ENCODE results near the gene G3BP1. TPM values are rescaled to one million over a fixed set of nuclear protein-coding genes. Genes with fewer than 3 reads are reported as not detected.
"Not testable (repeated sequence)": the region's sequence is repeated elsewhere in the genome, so short reads cannot be mapped to it uniquely, and the experiment has no call there.

The G3BP1 gene
- 340 and 348 TPM in 2 replicates for total RNA-seq

DNA sequence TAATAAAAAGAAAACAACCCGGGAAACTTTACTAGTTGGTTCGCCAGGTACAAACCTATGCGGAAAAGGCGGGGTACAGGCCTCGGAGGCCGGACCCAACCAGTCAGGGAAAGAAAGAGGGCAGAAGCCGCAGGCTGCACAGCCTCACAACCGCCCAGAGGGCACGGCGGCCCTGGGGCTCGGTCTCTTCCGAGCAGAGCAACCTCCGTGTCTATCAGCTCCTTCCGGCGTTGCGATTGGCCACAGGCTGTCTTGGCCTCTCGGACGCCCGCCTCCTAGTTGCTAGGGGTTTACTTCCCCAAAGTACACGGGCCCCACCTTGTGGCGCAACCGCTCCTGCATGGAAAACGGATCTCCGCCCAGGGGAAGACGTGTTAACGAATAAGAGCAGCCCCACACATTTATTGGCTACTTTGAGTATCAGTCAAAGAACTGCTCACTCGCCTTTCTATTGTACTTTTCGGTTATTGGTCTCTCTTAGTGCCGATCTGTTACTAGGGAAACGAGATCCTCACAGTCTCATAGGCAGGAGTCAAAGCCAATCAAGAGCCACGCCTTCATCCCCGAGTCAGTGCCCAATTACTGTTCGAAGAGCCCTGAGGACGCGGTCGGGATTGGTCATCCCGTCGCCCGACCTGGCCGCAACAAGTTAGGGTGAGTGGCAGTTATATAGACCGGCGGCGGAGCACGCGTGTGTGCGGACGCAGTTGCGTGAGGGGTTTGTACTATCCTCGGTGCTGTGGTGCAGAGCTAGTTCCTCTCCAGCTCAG, at the start of gene G3BP1:
Gene G3BP1 (plus strand): TSS at position 696 of the 770 bp plus-strand sequence. CDS start 14,667 bp downstream, outside the sequence.
- peaks cover 37% of the 10 kb centered on the region for H3K4me1 Mint-ChIP-seq (ENCODE audit: low read depth)
- no peaks in the 10 kb centered on the region for H3K9me3 Mint-ChIP-seq
- intact Hi-C loops (cut with micrococcal nuclease) = loop anchor here (1.0 to 10.0 kb wide), 16 partner anchors 13 to 1769 kb away; partner anchors contain the start of genes ATOX1, DCTN4, GM2A and HMGXB3
- peaks cover 20% of the 10 kb centered on the region for H3K36me3 Mint-ChIP-seq (ENCODE audit: low read depth)
- peak; percentile 99 for DNase-seq (ENCODE audit: low spot score)
- peak within 1 kb of the TSS; percentile 88 for H3K4me3 Mint-ChIP-seq
- no peaks in the 10 kb centered on the region for H3K27me3 Mint-ChIP-seq (ENCODE audit: insufficient read depth)
- peak within 1 kb of the TSS; percentile 67 for H3K27ac Mint-ChIP-seq

DNA sequence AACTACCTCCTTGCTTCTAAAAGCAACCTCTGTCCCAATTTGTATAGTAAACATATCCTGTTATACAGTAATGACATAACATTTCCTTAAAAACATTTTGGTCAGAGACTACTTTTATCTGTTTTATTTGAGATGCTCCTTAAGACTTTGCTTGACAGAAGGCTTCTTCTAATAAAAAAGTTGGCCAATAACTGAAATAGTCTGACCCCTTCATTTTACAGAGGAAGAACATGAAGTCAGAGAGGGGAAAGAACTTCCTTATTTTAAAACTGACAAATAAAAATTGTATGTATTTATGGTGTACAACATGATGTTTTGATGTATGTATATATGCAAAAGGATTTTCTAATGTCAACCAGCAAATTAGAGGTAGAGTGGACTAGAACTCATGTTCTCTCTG, 49.2 kb upstream of the G3BP1 start:
- H3K4me3 Mint-ChIP-seq = no peak overlapping the region
- H3K4me1 Mint-ChIP-seq (ENCODE audit: low read depth) = peaks cover 15% of the 10 kb centered on the region
- H3K27me3 Mint-ChIP-seq (ENCODE audit: insufficient read depth) = no peaks in the 10 kb centered on the region
- no peak overlapping the region for H3K27ac Mint-ChIP-seq
- DNase-seq (ENCODE audit: low spot score) = no peak
- no peaks in the 10 kb centered on the region for H3K36me3 Mint-ChIP-seq (ENCODE audit: low read depth)
- intact Hi-C loops (cut with micrococcal nuclease) = no loop called here
- H3K9me3 Mint-ChIP-seq = no peaks in the 10 kb centered on the region

DNA sequence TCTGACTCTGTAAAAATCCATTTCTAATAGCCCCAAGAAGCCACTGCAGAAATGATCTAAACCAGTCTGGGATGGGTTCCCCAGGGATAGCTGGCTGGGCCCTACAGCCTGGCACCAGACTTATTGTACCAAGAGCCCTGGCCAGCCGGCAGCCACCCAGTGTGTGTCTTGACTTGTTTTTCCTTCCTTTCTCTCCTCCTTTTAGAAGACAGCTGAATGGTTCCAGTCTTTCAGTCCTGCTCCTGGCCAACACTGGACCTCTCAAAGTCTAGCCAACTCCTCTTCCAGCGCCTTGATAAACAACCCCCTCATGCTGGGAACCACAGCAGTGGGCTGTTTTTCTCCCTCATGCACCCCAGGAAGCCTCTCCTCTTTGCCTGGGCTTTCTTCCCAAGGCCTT, 47.4 kb upstream of the G3BP1 start:
- intact Hi-C loops (cut with micrococcal nuclease) = no loop called here
- Mint-ChIP-seq H3K27me3 (ENCODE audit: insufficient read depth) (no peaks in the 10 kb centered on the region), H3K27ac (no peak overlapping the region), H3K9me3 (peaks cover 3% of the 10 kb centered on the region), H3K4me3 (no peak overlapping the region), H3K36me3 (ENCODE audit: low read depth) (peaks cover 8% of the 10 kb centered on the region), H3K4me1 (ENCODE audit: low read depth) (peaks cover 18% of the 10 kb centered on the region)
- no peak for DNase-seq (ENCODE audit: low spot score)

DNA sequence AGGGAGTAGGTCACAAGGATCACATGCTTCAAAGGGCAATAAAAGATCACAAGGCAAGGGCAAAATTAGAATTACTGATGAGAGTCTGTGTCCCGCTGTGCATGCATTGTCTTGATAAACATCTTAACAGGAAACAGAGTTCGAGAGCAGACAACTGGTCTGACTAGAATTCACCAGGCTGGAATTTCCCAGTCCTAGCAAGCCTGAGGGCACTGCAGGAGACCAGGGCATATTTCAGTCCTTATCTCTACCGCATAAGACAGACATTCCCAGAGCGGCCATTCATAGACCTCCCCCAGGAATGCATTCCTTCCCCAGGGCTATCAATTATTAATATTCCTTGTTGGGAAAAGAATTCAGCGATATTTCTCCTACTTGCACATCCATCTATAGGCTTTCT, 42.2 kb upstream of the G3BP1 start:
- DNase-seq (ENCODE audit: low spot score); H3K27me3 Mint-ChIP-seq (ENCODE audit: insufficient read depth); H3K4me3 Mint-ChIP-seq; H3K27ac Mint-ChIP-seq; intact Hi-C loops (cut with micrococcal nuclease): not testable (repeated sequence)
- peaks cover 24% of the 10 kb centered on the region for H3K36me3 Mint-ChIP-seq (ENCODE audit: low read depth)
- peaks cover 10% of the 10 kb centered on the region for H3K4me1 Mint-ChIP-seq (ENCODE audit: low read depth)
- peaks cover 10% of the 10 kb centered on the region for H3K9me3 Mint-ChIP-seq

DNA sequence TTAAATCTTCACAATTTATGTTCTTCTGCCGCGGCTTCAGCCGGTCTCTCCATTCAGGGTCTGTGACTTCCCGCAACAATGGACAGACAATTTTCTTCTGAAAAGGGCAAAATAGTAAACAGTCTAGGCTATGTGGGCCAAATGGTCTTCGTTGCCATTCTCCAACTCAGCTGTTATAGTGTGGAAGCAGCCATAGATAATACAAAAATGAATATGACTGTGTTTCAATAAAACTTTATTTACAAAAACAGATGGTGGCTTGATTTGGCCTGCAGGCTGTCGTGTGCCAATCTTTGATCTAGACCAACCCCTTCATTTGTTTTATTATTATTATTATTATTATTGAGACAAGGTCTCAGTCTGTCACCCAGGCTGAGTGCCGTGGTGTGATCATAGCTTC, 41.4 kb upstream of the G3BP1 start:
- no peak for DNase-seq (ENCODE audit: low spot score)
- intact Hi-C loops (cut with micrococcal nuclease) = no loop called here
- Mint-ChIP-seq H3K27ac (no peak overlapping the region), H3K9me3 (peaks cover 10% of the 10 kb centered on the region), H3K36me3 (ENCODE audit: low read depth) (peaks cover 24% of the 10 kb centered on the region), H3K4me1 (ENCODE audit: low read depth) (peaks cover 10% of the 10 kb centered on the region), H3K4me3 (no peak overlapping the region), H3K27me3 (ENCODE audit: insufficient read depth) (no peaks in the 10 kb centered on the region)

DNA sequence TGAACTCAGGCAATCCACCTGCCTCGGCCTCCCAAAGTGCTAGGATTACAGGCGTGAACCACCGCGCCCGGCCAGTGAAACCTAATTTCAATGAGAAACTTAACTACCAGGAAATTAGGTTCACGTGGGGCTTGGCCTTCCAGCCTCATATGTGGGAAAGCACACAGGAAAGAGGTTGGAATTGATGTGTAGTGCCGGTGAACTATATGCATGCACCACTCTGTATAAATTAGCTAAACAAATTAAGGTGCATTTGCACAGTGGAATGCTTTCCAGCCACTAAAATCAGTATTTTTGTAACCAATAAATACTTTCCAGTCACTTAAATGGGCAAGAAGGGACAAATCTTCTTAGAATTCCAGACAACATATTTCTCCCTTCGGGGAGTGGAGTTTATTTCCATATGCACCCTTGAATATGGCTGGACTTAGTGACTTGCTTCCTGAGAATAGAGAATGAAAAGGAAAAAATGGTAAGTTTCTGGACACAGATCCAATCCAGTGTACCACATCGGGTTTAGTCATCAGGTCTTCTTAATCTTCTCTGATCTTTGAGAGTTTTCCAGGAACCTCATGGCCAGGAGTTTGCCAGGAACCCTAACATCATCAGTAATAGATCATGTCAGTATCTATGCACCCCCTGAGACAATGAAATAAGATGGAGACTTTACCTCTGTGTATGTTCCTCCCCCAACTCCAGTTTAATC, 38.2 kb upstream of the G3BP1 start:
- peaks cover 10% of the 10 kb centered on the region for H3K4me1 Mint-ChIP-seq (ENCODE audit: low read depth)
- H3K36me3 Mint-ChIP-seq (ENCODE audit: low read depth) = peaks cover 21% of the 10 kb centered on the region
- H3K27me3 Mint-ChIP-seq (ENCODE audit: insufficient read depth) = no peaks in the 10 kb centered on the region
- intact Hi-C loops (cut with micrococcal nuclease) = no loop called here
- DNase-seq (ENCODE audit: low spot score) = no peak
- no peak overlapping the region for H3K27ac Mint-ChIP-seq
- no peak overlapping the region for H3K4me3 Mint-ChIP-seq
- H3K9me3 Mint-ChIP-seq = peaks cover 10% of the 10 kb centered on the region

DNA sequence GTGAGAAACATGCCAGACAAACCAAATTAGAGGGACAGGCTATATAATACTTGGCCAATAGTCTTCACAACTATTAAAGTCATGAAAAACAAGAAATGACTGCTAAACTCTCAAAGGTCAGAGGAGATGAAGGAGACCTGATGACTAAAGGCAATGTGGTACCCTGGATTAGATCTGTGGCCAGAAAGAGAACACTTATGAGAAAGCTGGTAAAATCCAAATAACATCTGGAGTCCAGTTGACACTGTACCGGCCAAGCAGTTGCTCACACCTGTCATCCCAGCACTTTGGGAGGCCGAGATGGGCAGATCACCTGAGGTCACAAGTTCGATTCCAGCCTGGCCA, 37.7 kb upstream of the G3BP1 start:
- Mint-ChIP-seq H3K4me1 (ENCODE audit: low read depth) (peaks cover 10% of the 10 kb centered on the region), H3K36me3 (ENCODE audit: low read depth) (peaks cover 22% of the 10 kb centered on the region), H3K27me3 (ENCODE audit: insufficient read depth) (no peaks in the 10 kb centered on the region), H3K27ac (no peak overlapping the region), H3K4me3 (no peak overlapping the region), H3K9me3 (peaks cover 10% of the 10 kb centered on the region)
- DNase-seq (ENCODE audit: low spot score) = no peak
- intact Hi-C loops (cut with micrococcal nuclease) = no loop called here

DNA sequence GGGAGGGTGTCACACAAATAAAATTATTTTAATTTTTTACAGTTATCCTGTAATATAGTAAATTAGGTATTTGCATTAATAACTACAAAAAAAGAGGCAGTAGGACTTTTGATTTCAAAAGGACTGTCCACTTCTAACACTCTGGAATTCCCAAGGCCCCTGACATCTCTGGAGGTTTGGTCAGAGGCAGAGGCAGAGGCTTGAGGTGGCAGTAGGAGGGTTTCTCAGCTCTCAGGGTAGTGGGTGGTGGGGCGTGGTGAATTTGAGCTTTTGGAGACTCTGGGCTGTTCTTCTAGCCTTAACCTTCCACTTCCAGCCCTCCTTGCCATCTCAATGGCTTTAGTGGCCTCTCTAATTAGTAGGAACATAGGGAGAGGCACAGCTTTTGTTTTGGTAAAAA, 36.1 kb upstream of the G3BP1 start:
- intact Hi-C loops (cut with micrococcal nuclease) = no loop called here
- no peak overlapping the region for H3K27ac Mint-ChIP-seq
- peaks cover 13% of the 10 kb centered on the region for H3K36me3 Mint-ChIP-seq (ENCODE audit: low read depth)
- H3K4me1 Mint-ChIP-seq (ENCODE audit: low read depth) = no peaks in the 10 kb centered on the region
- H3K4me3 Mint-ChIP-seq = no peak overlapping the region
- no peaks in the 10 kb centered on the region for H3K9me3 Mint-ChIP-seq
- no peaks in the 10 kb centered on the region for H3K27me3 Mint-ChIP-seq (ENCODE audit: insufficient read depth)
- no peak for DNase-seq (ENCODE audit: low spot score)

DNA sequence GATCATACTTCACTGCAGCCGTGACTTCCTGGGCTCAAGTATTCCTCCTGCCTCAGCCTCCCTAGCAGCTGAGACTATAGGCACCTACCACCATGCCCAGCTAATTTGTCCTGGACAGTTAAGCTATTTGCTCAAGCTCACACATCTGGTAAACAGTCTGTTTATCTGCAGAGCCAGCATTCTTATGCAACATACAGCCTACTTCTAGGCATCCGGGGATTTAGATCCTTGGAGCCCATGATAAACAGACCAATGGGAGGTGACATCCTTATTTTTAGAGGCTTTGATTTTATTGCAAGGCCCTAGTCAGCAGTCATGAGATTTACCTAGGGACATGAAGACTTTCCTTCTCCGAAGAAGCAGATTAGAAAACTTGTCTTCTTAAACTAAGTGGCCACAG, 34.3 kb upstream of the G3BP1 start:
- peaks cover under 1% of the 10 kb centered on the region for H3K4me1 Mint-ChIP-seq (ENCODE audit: low read depth)
- no peak overlapping the region for H3K27ac Mint-ChIP-seq
- DNase-seq (ENCODE audit: low spot score) = no peak
- H3K4me3 Mint-ChIP-seq = no peak overlapping the region
- no peaks in the 10 kb centered on the region for H3K9me3 Mint-ChIP-seq
- no peaks in the 10 kb centered on the region for H3K27me3 Mint-ChIP-seq (ENCODE audit: insufficient read depth)
- intact Hi-C loops (cut with micrococcal nuclease) = no loop called here
- H3K36me3 Mint-ChIP-seq (ENCODE audit: low read depth) = peaks cover 18% of the 10 kb centered on the region

DNA sequence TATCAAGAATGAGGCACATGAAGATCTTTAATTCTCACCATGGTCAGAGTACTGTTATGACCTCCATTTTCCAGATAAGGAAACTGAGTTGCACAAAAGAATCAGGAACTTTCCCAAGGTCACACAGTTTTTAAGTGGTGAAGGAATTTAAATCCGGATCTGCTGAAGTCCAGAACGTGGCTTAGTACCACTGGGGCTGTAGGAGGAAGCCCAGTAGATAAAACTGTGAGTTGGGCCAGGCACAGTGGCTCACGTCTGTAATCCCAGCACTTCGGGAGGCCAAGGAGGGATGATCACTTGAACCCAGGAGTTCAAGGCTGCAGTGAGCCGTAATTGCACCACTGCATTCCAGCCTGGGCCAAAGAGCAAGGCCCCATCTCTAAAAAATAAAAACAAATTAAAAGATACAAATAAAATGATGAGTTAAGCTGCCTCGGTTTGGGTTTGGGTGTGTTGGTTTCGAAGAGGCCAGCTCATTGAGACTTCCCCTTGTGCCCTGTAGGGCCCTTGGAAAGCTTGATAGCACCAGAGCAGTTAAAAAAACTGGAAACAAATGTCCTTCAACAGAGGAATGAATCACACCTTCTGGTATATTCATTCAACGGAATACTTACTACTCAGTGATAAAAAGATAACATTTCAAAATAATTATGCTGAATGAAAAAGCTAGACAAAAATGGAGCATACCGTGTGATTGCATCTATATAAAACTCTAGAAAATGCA, 33.5 kb upstream of the G3BP1 start:
- intact Hi-C loops (cut with micrococcal nuclease) = no loop called here
- Mint-ChIP-seq H3K36me3 (ENCODE audit: low read depth) (peaks cover 20% of the 10 kb centered on the region), H3K4me3 (no peak overlapping the region), H3K27me3 (ENCODE audit: insufficient read depth) (no peaks in the 10 kb centered on the region), H3K9me3 (no peaks in the 10 kb centered on the region), H3K27ac (no peak overlapping the region), H3K4me1 (ENCODE audit: low read depth) (peaks cover 10% of the 10 kb centered on the region)
- no peak for DNase-seq (ENCODE audit: low spot score)

DNA sequence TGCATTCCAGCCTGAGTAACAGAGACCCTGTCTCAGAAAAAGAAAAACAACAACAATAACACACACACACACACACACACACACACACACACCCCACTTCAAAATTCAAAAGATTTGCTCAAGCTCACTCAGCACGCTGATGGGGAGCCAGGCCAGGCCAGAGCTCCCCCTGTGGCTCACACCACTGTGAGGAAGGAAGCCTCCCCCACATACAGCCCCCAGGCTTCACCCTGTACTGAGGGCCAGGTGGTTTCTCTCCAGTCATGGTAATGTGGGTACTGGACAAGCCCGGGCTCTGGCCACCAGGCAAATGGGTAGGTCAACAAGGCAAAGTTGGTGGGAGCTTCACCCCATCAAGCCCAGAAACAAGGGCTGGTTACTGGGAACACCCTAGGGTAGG, 32.4 kb upstream of the G3BP1 start:
- Mint-ChIP-seq H3K4me1 (ENCODE audit: low read depth) (peaks cover 12% of the 10 kb centered on the region), H3K27me3 (ENCODE audit: insufficient read depth) (no peaks in the 10 kb centered on the region), H3K4me3 (no peak overlapping the region), H3K9me3 (no peaks in the 10 kb centered on the region), H3K27ac (no peak overlapping the region), H3K36me3 (ENCODE audit: low read depth) (peaks cover 22% of the 10 kb centered on the region)
- no peak for DNase-seq (ENCODE audit: low spot score)
- intact Hi-C loops (cut with micrococcal nuclease) = no loop called here

DNA sequence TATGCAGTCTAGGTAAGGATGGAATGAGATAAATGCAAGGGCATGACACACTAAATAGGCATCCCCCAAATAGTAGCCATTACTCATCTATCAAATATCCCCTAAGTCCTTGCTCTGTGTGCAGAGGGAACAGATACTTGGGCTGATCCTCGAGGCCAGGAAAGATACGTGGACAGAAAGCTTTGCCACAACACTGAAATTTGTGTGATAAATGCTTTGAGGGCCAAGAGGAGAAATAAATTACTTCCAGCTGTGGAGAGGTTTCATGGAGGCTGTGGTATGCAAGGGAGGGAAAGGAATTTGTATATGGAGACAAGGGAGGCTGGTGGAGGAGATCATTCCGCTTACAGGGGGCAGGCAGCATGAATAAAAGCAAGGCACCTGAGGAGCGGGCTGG, 31.8 kb upstream of the G3BP1 start:
- intact Hi-C loops (cut with micrococcal nuclease) = loop anchor here (1.0 to 2.0 kb wide), 3 partner anchors 18 to 81 kb away; partner anchors contain the start of genes ATOX1 and G3BP1
- H3K9me3 Mint-ChIP-seq = no peaks in the 10 kb centered on the region

More for the DNA sequence above, 31.8 kb upstream of the G3BP1 start:
- H3K36me3 Mint-ChIP-seq (ENCODE audit: low read depth) = peaks cover 27% of the 10 kb centered on the region
- no peak overlapping the region for H3K27ac Mint-ChIP-seq
- H3K4me1 Mint-ChIP-seq (ENCODE audit: low read depth) = peaks cover 18% of the 10 kb centered on the region
- no peak overlapping the region for H3K4me3 Mint-ChIP-seq
- no peaks in the 10 kb centered on the region for H3K27me3 Mint-ChIP-seq (ENCODE audit: insufficient read depth)
- no peak for DNase-seq (ENCODE audit: low spot score)

All from activated T-helper 1 cell treated with anti-CD3 and anti-CD28 coated beads, Interleukin-12 subunit alpha, Interleukin-12 subunit beta, Interleukin-2, Interleukin-4 antibody, amounts not matched to agents 30 ng/mL and 10 ng/mL and 1 ng/mL, durations not matched to agents 14 hours and 24 hours and 36 hours (primary cell).